ENCODE data around the gene KLHL14. TPM values are rescaled to one million over a fixed set of nuclear protein-coding genes. Genes with fewer than 3 reads are reported as not detected.
"Not testable (repeated sequence)": the region's sequence is repeated elsewhere in the genome, so short reads cannot be mapped to it uniquely, and the experiment has no call there.

Gene KLHL14
- total and polyA plus RNA-seq, 2 experiments from 2014 or later = 0.12 to 0.57 TPM

- Histone ChIP-seq H3K79me2 (no peaks in the 10 kb centered on the region), H3K27me3 (no peaks in the 10 kb centered on the region)
Observed at GRCh38 chr18:32669549-32670165, 103.2 kb downstream of the KLHL14 start.

GRCh38 chr18:32668956-32669355, 103.9 kb downstream of the KLHL14 start:
- WGBS (ENCODE audit: low lambda C conversion rate, missing lambda C conversion rate) = 94% methylated on average over 1 of the region's 1 CpG
- Histone ChIP-seq H3K4me1 (ENCODE audit: insufficient read depth) (no peaks in the 10 kb centered on the region), H3K4me3 (no peak overlapping the region), H3K4me2 (no peak overlapping the region), H2AFZ (no peak overlapping the region), H3K9me2 (replicated peaks; ENCODE audit: insufficient read depth) (no peaks in the 10 kb centered on the region), H4K20me1 (ENCODE audit: insufficient read depth, poor library complexity, severe bottlenecking) (no peaks in the 10 kb centered on the region), H3K9me3 (ENCODE audit: low read depth) (no peaks in the 10 kb centered on the region), H3K36me3 (replicated peaks; ENCODE audit: insufficient read depth, low read depth) (no peaks in the 10 kb centered on the region), H3K79me2 (no peaks in the 10 kb centered on the region), H3K27ac (no peak overlapping the region), H3K27me3 (no peaks in the 10 kb centered on the region)
- no peak for TF ChIP-seq EZH2 (IDR thresholded peaks at IDR 0.05; ENCODE audit: borderline replicate concordance)
- TF ChIP-seq, protein P1, sequence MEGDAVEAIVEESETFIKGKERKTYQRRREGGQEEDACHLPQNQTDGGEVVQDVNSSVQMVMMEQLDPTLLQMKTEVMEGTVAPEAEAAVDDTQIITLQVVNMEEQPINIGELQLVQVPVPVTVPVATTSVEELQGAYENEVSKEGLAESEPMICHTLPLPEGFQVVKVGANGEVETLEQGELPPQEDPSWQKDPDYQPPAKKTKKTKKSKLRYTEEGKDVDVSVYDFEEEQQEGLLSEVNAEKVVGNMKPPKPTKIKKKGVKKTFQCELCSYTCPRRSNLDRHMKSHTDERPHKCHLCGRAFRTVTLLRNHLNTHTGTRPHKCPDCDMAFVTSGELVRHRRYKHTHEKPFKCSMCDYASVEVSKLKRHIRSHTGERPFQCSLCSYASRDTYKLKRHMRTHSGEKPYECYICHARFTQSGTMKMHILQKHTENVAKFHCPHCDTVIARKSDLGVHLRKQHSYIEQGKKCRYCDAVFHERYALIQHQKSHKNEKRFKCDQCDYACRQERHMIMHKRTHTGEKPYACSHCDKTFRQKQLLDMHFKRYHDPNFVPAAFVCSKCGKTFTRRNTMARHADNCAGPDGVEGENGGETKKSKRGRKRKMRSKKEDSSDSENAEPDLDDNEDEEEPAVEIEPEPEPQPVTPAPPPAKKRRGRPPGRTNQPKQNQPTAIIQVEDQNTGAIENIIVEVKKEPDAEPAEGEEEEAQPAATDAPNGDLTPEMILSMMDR (IDR thresholded peaks at IDR 0.05; ENCODE audit: poor library complexity) = no peak
- no peak for TF ChIP-seq EZH2phosphoT487 (IDR thresholded peaks at IDR 0.05; ENCODE audit: low read depth, severe bottlenecking, unreplicated experiment)
- peak; percentile 6 for DNase-seq (ENCODE audit: low spot score)

More at GRCh38 chr18:32669549-32670165, 103.2 kb downstream of the KLHL14 start:
- Histone ChIP-seq H3K27ac (no peak overlapping the region), H3K36me3 (replicated peaks; ENCODE audit: insufficient read depth, low read depth) (no peaks in the 10 kb centered on the region), H3K9me2 (replicated peaks; ENCODE audit: insufficient read depth) (no peaks in the 10 kb centered on the region), H2AFZ (no peak overlapping the region), H3K4me2 (no peak overlapping the region), H3K9me3 (ENCODE audit: low read depth) (no peaks in the 10 kb centered on the region), H3K4me3 (no peak overlapping the region), H4K20me1 (ENCODE audit: insufficient read depth, poor library complexity, severe bottlenecking) (no peaks in the 10 kb centered on the region), H3K4me1 (ENCODE audit: insufficient read depth) (no peaks in the 10 kb centered on the region)
- no peak for DNase-seq (ENCODE audit: low spot score)
- no peak for TF ChIP-seq EZH2phosphoT487 (IDR thresholded peaks at IDR 0.05; ENCODE audit: low read depth, severe bottlenecking, unreplicated experiment)
- 68% methylated on average over 5 of the region's 5 CpGs for WGBS (ENCODE audit: low lambda C conversion rate, missing lambda C conversion rate)

GRCh38 chr18:32661486-32662299, 111.1 kb downstream of the KLHL14 start:
- Histone ChIP-seq H3K4me1 (ENCODE audit: insufficient read depth) (no peaks in the 10 kb centered on the region), H2AFZ (no peak overlapping the region), H3K27me3 (no peaks in the 10 kb centered on the region), H3K79me2 (no peaks in the 10 kb centered on the region), H3K36me3 (replicated peaks; ENCODE audit: insufficient read depth, low read depth) (no peaks in the 10 kb centered on the region), H3K9me2 (replicated peaks; ENCODE audit: insufficient read depth) (no peaks in the 10 kb centered on the region), H3K4me3 (no peak overlapping the region), H4K20me1 (ENCODE audit: insufficient read depth, poor library complexity, severe bottlenecking) (no peaks in the 10 kb centered on the region), H3K27ac (peak overlapping the region; percentile 43), H3K4me2 (no peak overlapping the region), H3K9me3 (ENCODE audit: low read depth) (no peaks in the 10 kb centered on the region)
- 40% methylated on average over 2 of the region's 2 CpGs for WGBS (ENCODE audit: low lambda C conversion rate, missing lambda C conversion rate)
- TF ChIP-seq, protein P1 (IDR thresholded peaks at IDR 0.05; ENCODE audit: poor library complexity) = no peak
- no peak for TF ChIP-seq EZH2 (IDR thresholded peaks at IDR 0.05; ENCODE audit: borderline replicate concordance)
- TF ChIP-seq EZH2phosphoT487 (IDR thresholded peaks at IDR 0.05; ENCODE audit: low read depth, severe bottlenecking, unreplicated experiment) = no peak
- peak; percentile 38 for DNase-seq (ENCODE audit: low spot score)

- H4K20me1 ChIP-seq (ENCODE audit: insufficient read depth, poor library complexity, severe bottlenecking); H3K9me2 ChIP-seq (replicated peaks; ENCODE audit: insufficient read depth); H2AFZ ChIP-seq; H3K27me3 ChIP-seq; H3K4me1 ChIP-seq (ENCODE audit: insufficient read depth); DNase-seq (ENCODE audit: low spot score); H3K36me3 ChIP-seq (replicated peaks; ENCODE audit: insufficient read depth, low read depth); H3K9me3 ChIP-seq (ENCODE audit: low read depth); H3K4me2 ChIP-seq; H3K27ac ChIP-seq; H3K79me2 ChIP-seq; H3K4me3 ChIP-seq: not testable (repeated sequence)
- 89% methylated on average over 3 of the region's 3 CpGs for WGBS (ENCODE audit: low lambda C conversion rate, missing lambda C conversion rate)
Observed at GRCh38 chr18:32654507-32654906, 118.3 kb downstream of the KLHL14 start.

- H3K9me2 ChIP-seq (replicated peaks; ENCODE audit: insufficient read depth); H3K79me2 ChIP-seq; H3K4me1 ChIP-seq (ENCODE audit: insufficient read depth); H3K27me3 ChIP-seq; H4K20me1 ChIP-seq (ENCODE audit: insufficient read depth, poor library complexity, severe bottlenecking); H3K36me3 ChIP-seq (replicated peaks; ENCODE audit: insufficient read depth, low read depth); DNase-seq (ENCODE audit: low spot score); H3K4me2 ChIP-seq; H3K9me3 ChIP-seq (ENCODE audit: low read depth); H3K4me3 ChIP-seq; H3K27ac ChIP-seq; H2AFZ ChIP-seq: not testable (repeated sequence)
- WGBS (ENCODE audit: low lambda C conversion rate, missing lambda C conversion rate) = 96% methylated on average over 1 of the region's 1 CpG
Observed at GRCh38 chr18:32637659-32638058, 135.2 kb downstream of the KLHL14 start.

Measured in hepatocyte (in vitro differentiated cells).